Measurements from ENCODE around the gene MACROD1. TPM values are rescaled to one million over a fixed set of nuclear protein-coding genes. Genes with fewer than 3 reads are reported as not detected.

MACROD1 gene
- total and polyA plus RNA-seq, 10 of the 15 experiments (the other 5 are each of a cell fraction or from before 2014, with no cell fraction given) = 1.2 to 22.7 (median 11.3) TPM; not detected in 1

DNA sequence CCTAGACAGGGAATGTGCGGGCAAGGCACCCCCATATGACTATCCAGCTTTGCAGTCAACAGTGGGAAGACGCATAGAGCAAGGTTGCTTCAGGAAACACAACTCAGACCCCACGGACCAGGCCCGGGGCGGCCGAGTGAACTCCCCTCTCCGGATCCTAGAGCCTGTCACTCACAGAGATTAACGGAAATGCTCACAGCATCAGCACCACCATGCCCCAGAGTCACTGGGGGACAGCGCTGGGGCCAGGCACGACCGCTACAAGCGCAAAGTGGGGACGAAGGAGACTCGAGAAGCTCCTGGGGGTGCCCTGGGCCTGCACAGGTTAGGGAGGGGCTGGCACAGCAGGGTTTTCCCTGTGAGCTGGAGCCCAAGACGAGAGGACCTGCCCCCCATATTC, 15.9 kb downstream of the MACROD1 start:
- POLR2A ChIA-PET = interaction anchor here (1.1 kb wide), 1 partner anchor 312 kb away, joined by 4 read pairs; the partner anchor contains the start of gene MARK2
- no peak overlapping the region for H2AFZ ChIP-seq (ENCODE audit: control insufficient read depth, low read depth, low read length)
- in situ Hi-C loops (cut with MboI) = no loop called here
- no peak for ATAC-seq
- H3K36me3 ChIP-seq (ENCODE audit: control insufficient read depth in 2 of 2, insufficient read depth in 2 of 2, low read length in 1 of 2) = no peaks in the 10 kb centered on the region
- 0 out of 2 replicates have a peak, but pooled peaks cover 3% of the 10 kb centered on the region for H4K20me1 ChIP-seq (ENCODE audit: control insufficient read depth, insufficient read depth)
- RAD21 ChIA-PET (ENCODE audit: unreplicated experiment) = interaction anchor here (0.7 to 1.1 kb wide), 2 partner anchors 313 to 380 kb away, joined by 3 to 6 read pairs; no protein-coding TSS in a partner anchor
- H3K4me1 ChIP-seq (ENCODE audit: control insufficient read depth, insufficient read depth, low read length) = no peaks in the 10 kb centered on the region
- H3K9me3 ChIP-seq (replicated peaks; ENCODE audit: control insufficient read depth, insufficient read depth, low read length) = no peaks in the 10 kb centered on the region
- intact Hi-C loops (cut with micrococcal nuclease; ENCODE audit: unreplicated experiment) = no loop called here
- no peak for FAIRE-seq
- DNase-seq (ENCODE audit: low read depth, low spot score) = no peak
- WGBS (ENCODE audit: insufficient coverage, insufficient replicate concordance, low lambda C conversion rate, missing lambda C conversion rate) = 73% methylated on average over 15 of the region's 15 CpGs
- SMC1A ChIA-PET (ENCODE audit: uncharacterized antibody, unreplicated experiment) = interaction anchor here (1.2 to 3.1 kb wide), 2 partner anchors 124 to 313 kb away, joined by 3 to 12 read pairs; no protein-coding TSS in a partner anchor
- H3K4me2 ChIP-seq (ENCODE audit: control insufficient read depth, insufficient read depth) = no peak overlapping the region
- H3K4me3 ChIP-seq = no peak overlapping the region
- no TSS peak for BruUV-seq (replicated peaks)
- no peak overlapping the region for H3K27ac ChIP-seq (ENCODE audit: control insufficient read depth, insufficient read depth)
- H3K79me2 ChIP-seq (ENCODE audit: control insufficient read depth, insufficient read depth, low read length) = no peaks in the 10 kb centered on the region
- CTCF ChIA-PET = interaction anchor here (0.5 to 8.8 kb wide), 11 partner anchors 31 to 428 kb away, joined by 3 to 68 read pairs (median 4); partner anchors contain the start of genes MARK2 and ZFTA
- H3K9ac ChIP-seq (ENCODE audit: control insufficient read depth, insufficient read depth, low read length) = no peak overlapping the region
- no peaks in the 10 kb centered on the region for H3K27me3 ChIP-seq (replicated peaks in 1 of 2; ENCODE audit: control insufficient read depth in 2 of 2, insufficient read depth in 2 of 2, low read length in 1 of 2)
- TF ChIP-seq, protein P1, sequence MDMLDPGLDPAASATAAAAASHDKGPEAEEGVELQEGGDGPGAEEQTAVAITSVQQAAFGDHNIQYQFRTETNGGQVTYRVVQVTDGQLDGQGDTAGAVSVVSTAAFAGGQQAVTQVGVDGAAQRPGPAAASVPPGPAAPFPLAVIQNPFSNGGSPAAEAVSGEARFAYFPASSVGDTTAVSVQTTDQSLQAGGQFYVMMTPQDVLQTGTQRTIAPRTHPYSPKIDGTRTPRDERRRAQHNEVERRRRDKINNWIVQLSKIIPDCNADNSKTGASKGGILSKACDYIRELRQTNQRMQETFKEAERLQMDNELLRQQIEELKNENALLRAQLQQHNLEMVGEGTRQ (IDR thresholded peaks at IDR 0.05; ENCODE audit: borderline replicate concordance, low read depth, low read length) = no peak
- TF ChIP-seq TCF7 (IDR thresholded peaks at IDR 0.05; ENCODE audit: borderline replicate concordance) (no peak), NR2C1 (IDR thresholded peaks at IDR 0.05) (no peak), TCF12 (IDR thresholded peaks at IDR 0.05; ENCODE audit: low read depth, low read length) (no peak), PAX5 (IDR thresholded peaks at IDR 0.05; ENCODE audit: borderline replicate concordance, low read depth, low read length) (no peak)
- TF ChIP-seq, protein P2, sequence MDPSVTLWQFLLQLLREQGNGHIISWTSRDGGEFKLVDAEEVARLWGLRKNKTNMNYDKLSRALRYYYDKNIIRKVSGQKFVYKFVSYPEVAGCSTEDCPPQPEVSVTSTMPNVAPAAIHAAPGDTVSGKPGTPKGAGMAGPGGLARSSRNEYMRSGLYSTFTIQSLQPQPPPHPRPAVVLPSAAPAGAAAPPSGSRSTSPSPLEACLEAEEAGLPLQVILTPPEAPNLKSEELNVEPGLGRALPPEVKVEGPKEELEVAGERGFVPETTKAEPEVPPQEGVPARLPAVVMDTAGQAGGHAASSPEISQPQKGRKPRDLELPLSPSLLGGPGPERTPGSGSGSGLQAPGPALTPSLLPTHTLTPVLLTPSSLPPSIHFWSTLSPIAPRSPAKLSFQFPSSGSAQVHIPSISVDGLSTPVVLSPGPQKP (IDR thresholded peaks at IDR 0.05; ENCODE audit: low read depth, low read length) = no peak
- TF ChIP-seq, protein P3, sequence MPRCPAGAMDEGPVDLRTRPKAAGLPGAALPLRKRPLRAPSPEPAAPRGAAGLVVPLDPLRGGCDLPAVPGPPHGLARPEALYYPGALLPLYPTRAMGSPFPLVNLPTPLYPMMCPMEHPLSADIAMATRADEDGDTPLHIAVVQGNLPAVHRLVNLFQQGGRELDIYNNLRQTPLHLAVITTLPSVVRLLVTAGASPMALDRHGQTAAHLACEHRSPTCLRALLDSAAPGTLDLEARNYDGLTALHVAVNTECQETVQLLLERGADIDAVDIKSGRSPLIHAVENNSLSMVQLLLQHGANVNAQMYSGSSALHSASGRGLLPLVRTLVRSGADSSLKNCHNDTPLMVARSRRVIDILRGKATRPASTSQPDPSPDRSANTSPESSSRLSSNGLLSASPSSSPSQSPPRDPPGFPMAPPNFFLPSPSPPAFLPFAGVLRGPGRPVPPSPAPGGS (IDR thresholded peaks at IDR 0.05; ENCODE audit: borderline replicate concordance, insufficient read depth, low read depth, low read length, poor library complexity, severe bottlenecking) = no peak
- TF ChIP-seq, protein P4, sequence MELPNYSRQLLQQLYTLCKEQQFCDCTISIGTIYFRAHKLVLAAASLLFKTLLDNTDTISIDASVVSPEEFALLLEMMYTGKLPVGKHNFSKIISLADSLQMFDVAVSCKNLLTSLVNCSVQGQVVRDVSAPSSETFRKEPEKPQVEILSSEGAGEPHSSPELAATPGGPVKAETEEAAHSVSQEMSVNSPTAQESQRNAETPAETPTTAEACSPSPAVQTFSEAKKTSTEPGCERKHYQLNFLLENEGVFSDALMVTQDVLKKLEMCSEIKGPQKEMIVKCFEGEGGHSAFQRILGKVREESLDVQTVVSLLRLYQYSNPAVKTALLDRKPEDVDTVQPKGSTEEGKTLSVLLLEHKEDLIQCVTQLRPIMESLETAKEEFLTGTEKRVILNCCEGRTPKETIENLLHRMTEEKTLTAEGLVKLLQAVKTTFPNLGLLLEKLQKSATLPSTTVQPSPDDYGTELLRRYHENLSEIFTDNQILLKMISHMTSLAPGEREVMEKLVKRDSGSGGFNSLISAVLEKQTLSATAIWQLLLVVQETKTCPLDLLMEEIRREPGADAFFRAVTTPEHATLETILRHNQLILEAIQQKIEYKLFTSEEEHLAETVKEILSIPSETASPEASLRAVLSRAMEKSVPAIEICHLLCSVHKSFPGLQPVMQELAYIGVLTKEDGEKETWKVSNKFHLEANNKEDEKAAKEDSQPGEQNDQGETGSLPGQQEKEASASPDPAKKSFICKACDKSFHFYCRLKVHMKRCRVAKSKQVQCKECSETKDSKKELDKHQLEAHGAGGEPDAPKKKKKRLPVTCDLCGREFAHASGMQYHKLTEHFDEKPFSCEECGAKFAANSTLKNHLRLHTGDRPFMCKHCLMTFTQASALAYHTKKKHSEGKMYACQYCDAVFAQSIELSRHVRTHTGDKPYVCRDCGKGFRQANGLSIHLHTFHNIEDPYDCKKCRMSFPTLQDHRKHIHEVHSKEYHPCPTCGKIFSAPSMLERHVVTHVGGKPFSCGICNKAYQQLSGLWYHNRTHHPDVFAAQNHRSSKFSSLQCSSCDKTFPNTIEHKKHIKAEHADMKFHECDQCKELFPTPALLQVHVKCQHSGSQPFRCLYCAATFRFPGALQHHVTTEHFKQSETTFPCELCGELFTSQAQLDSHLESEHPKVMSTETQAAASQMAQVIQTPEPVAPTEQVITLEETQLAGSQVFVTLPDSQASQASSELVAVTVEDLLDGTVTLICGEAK (IDR thresholded peaks at IDR 0.05; ENCODE audit: borderline replicate concordance) = no peak
- TF ChIP-seq, protein P5, sequence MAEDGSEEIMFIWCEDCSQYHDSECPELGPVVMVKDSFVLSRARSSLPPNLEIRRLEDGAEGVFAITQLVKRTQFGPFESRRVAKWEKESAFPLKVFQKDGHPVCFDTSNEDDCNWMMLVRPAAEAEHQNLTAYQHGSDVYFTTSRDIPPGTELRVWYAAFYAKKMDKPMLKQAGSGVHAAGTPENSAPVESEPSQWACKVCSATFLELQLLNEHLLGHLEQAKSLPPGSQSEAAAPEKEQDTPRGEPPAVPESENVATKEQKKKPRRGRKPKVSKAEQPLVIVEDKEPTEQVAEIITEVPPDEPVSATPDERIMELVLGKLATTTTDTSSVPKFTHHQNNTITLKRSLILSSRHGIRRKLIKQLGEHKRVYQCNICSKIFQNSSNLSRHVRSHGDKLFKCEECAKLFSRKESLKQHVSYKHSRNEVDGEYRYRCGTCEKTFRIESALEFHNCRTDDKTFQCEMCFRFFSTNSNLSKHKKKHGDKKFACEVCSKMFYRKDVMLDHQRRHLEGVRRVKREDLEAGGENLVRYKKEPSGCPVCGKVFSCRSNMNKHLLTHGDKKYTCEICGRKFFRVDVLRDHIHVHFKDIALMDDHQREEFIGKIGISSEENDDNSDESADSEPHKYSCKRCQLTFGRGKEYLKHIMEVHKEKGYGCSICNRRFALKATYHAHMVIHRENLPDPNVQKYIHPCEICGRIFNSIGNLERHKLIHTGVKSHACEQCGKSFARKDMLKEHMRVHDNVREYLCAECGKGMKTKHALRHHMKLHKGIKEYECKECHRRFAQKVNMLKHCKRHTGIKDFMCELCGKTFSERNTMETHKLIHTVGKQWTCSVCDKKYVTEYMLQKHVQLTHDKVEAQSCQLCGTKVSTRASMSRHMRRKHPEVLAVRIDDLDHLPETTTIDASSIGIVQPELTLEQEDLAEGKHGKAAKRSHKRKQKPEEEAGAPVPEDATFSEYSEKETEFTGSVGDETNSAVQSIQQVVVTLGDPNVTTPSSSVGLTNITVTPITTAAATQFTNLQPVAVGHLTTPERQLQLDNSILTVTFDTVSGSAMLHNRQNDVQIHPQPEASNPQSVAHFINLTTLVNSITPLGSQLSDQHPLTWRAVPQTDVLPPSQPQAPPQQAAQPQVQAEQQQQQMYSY (CRISPR knock-in tag; IDR thresholded peaks at IDR 0.05) = no peak

Measured in GM12878 (cell line).